Stimulated activated CD4-positive, alpha-beta T cell treated with anti-CD3 and anti-CD28 coated beads, Interleukin-4, amount 100 ng/mL, for 48 hours (primary cell): ENCODE data around the gene NDUFAB1.
"Not testable (repeated sequence)": the region's sequence is repeated elsewhere in the genome, so short reads cannot be mapped to it uniquely, and the experiment has no call there.

Experiments
- DNase-seq, 2 donors: peaks; one replicate each; pipeline ENCODE4 v3.0.0-alpha.2; 2020; ENCODE audit warnings: low read depth in 2 of 2

Gene NDUFAB1

DNA sequence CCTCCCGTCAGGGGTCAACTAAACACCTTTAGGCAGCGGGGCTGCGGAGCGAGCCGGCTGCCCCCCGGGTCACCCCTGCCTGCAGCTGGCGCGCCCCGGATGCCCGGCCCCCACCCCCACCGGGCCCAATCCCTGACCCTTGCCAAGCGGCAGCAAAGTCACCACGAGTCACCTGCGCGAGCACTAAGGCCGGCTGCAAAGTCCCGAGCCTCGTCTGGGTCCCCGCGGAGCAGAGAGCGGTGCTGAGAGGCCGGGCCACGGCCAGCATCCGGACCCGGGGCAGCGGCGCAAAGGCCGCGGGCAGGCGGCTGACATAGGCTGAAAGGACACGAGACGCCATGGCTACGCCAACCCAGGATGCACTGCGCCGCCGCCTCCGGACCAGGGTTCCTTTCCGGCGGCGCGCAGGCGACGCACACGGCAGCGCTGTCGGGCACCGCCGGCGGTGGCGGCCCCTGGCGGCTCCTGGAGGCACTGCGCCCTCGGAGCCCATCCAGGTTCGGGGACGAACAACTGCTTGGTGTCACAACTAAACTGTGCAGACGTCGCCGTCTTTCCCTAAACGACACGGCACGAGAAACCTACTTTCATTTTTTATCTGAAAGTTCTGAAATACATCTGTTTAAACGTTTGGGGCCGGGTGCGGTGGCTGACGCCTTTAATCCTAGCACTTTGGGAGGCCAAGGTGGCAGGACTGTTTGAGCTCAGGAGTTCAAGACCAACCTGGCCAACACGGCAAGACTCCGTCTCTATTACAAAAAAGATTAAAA, at the start of gene NDUFAB1:
Gene NDUFAB1 (minus strand): TSS at position 366 of the 770 bp plus-strand sequence. CDS start 26 bp downstream, at position 340.
- DNase-seq = peak; percentile 84 to 90

DNA sequence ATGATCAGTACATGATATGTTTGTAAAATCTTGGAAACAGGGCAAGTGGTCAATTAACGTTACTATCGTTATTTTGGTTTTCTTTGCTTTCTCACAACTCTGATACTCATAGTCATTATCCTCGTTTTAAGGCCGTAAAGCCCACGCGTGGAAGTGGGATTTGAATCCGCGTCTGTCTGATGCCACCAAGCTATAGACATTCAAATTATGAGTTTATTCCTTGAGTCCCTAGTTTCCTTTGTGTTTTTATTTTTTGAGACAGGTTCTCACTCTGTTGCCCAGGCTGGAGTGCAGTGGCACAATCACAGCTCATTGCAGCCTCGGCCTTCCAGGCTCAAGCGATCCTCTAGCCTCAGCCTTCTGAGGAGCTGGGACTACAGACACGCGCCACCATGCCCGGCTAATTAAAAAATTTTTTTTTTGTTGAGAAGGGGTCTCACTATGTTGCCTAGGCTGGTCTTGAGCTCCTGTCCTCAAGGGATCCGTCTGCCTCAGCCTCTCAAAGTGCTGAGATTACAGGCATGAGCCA, 46.2 kb upstream of the NDUFAB1 start:
- DNase-seq = no peak

DNA sequence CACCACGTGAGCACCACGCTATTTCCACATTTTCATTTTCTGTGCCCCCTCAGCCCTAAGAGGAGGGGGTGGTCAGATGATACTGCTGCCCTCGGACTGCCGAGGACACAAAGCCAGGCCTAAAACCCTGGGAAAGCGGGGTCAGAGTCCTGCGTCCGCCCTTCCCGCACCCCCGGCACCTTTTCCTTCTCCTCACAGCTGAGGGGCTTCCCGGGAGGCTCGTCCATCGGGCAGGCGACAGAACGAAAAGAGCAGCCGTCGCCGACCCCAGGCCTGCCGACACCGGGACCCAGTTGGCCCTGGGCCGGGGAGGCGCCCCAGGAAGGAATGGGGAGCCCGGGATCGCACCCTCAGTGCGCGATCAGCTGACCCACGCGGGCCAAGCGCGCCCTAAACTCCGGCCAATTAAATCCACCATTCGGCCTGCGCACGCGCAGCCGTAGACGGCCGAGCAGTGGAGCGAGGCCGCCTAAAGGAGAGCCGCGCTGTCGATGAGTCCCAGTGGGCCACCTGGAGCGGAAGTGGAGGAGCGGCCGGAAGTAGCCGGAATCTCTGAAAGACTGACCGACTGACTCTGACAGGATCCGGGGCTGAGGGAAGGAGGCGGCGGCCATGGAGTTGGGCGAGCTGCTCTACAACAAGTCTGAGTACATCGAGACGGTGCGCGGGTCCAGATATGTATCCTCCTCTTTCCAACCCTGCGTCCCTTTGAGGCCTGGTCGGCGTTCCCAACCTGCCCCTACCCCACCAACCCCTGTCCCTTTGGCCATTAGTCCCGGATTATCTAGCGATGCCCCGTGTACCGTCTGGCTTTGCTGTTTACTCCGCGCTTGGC, 45.0 kb upstream of the NDUFAB1 start, which contains the start of the genes DCTN5 and PALB2:
Gene DCTN5 (plus strand): TSS at position 536 of the 835 bp plus-strand sequence. CDS start 77 bp downstream, at position 613.
Gene PALB2 (minus strand): TSS at position 380 of the 835 bp plus-strand sequence. CDS start 153 bp downstream, at position 227.
- peak; percentile 83 to 89 for DNase-seq

DNA sequence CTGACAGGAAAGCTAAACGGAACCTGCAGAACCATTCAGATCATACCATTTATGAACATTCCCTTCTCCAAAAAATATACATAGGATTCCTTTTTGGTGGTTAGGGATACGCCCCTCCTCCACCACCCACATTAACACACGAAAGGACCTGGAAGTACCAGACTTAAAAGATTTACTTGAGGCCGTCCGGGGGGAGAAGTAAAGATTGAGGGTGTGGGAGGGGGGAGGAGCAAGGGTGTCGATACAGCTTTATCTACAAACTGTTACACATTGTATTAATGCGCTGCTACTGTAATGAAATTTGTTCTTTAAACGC, 44.5 kb upstream of the NDUFAB1 start:
- DNase-seq = no peak

DNA sequence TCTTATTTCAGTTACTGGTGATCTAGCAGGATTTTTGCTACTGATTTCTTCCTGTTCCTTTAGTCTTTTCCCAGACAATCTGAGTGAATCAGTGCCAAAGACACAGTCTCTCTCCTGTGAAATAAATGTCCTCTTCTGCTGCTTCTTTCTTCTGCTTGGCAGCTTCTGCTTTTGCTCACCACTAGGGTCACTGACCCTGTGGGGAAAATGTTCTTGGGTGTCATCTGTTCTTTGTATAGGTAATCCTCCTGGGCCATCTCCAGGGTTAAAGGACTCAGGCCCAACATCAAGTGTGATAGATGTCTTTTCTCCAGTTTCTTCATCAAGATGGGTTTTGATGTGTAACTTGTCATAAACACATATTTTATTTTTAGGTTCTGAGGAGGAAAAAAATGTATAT, 39.8 kb upstream of the NDUFAB1 start:
- no peak for DNase-seq

DNA sequence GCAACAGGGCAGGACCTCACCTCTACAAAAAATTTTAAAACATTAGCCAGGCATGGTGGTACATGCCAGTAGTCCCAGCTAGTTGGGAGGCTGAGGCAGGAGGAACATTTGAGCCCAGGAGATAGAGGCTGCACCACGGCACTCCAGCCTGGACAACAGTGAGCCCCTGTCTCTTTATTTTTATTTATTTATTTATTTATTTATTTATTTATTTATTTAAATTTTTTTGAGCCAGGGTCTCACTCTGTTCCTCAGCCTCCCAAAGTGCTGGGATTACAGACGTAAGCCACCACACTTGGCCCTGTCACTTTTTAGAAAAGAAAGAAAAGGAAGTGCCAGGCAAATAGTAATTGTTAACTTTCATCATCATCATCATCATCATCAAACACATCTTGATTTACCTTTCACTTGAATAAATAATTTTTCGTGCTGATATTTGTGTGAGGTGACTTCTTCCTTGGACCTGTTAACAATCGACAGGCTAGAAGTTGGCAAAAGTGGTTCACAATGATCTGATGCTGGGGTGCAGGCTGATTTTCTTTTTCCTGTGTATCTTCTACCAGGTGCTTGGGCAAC, 38.4 kb upstream of the NDUFAB1 start:
- no peak for DNase-seq

DNA sequence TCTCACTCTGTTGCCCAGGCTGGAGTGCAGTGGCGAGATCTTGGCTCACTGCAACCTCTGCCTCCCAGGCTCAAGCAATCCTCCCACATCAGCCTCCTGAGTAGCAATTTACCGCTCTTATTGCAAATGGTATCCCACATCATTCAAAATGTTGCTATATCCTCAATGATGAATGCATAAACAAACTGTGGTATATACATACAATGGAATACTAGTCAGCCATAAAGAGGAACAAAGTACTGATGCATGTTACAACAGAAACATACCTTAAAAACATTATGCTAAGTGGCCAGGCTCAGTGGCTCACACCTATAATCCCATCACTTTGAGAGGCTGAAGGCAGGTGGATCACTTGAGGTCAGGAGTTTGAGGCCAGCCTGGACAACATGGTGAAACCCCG, 35.8 kb upstream of the NDUFAB1 start:
- DNase-seq = not testable (repeated sequence)

DNA sequence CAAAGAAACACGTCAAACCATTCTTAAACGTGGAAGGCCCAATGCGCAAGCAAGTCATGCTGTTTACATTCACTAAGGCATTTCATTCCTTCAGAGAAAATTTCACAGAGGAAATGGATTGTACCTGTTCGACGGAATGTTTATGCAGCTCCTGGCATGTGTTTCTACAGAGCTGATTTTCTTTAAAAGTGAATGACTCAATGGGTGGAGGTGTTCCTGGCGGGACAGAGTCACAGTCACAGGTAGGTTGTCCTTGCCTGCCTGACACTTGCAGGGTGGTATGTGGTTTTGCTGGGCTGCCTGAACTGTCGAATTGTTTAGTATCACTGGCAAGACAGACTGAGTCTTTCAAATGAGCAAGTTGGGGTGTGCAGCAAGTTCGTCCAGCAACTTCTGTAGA, 33.4 kb upstream of the NDUFAB1 start:
- DNase-seq = no peak

DNA sequence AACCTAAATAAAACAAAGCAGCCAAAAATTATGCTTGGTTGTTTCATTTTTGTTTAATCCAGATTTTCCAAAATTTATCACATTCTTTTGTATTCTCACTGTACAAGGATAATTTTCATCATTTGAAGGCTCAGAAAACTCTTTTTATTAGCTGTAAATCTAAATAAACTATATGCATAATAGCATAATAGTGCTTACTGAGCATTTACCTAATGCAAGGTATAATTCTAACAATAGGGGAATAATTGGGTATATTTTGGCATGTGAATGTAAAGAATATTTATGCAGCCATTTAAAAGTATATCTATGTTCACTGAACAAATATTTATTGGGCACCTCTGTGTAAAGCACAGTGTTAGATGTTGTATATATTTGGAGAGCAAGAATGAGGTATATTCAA, 28.0 kb upstream of the NDUFAB1 start:
- DNase-seq = no peak

DNA sequence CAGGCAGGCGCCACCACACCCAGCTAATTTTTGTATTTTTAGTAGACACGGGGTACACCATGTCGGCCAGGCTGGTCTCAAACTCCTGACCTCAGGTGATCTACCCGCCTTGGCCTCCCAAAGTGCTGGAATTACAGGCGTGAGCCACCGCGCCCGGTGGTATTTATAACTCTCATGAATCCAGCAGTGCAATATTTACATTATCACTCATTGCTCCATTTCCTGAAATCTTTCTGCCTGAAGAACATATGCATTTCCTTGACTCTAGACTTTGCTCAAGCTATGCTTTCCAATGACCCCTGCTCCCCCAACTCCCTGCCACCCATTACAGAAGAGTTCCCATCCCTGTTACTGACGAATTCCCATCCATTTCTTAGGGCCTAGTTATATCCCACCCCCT, 19.7 kb upstream of the NDUFAB1 start:
- DNase-seq = no peak

DNA sequence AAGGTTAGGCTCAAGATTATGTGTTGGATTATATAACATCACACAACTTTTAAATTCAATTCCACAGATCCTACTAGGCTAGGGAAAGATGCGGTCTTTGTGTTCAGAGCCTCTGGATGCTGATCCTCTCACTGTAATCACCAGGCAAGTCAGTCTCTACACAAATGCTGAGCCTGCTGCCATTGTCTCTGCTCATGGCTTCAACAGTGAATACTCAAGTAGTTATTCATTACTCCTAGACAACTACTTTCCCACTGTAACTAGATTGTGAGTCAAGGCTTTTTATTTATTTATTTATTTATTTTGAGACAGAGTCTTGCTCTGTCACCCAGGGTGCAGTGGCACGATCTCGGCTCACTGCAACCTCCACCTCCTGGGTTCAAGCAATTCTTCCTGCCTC, 15.8 kb upstream of the NDUFAB1 start:
- DNase-seq = no peak

DNA sequence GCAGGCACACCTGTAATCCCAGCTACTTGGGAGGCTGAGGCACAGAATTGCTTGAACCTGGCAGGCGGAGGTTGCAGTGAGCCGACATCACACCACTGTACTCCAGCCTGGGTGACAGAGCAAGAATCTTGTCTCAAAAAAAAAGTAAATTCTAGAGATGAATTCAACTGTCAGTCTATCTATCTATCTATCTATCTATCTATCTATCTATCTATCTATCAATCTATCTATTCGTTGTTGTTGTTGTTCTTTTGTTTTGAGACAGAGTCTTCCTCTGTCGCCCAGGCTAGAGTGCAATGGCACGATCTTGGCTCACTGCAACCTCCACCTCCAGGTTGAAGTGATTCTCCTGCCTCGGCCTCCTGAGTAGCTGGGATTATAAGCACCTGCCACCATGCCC, 14.8 kb upstream of the NDUFAB1 start:
- not testable (repeated sequence) for DNase-seq

DNA sequence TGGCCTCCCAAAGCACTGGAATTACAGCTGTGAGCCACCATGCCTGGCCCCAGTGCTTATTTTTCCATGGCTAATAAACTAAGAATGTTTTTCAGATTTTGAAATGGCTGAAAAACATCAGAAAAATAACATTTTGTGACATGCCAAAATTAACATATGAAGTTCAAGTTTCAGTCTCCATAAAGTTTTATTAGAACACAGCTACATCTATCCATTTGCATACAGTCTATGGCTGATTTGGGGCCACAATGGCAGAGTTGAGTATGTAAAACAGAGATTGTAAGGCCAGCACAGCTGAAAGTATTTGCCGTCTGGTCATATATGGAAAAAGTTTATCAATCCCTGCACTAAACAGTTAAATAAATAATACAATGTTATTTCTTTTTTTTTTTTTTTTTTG, 13.8 kb upstream of the NDUFAB1 start:
- no peak for DNase-seq

DNA sequence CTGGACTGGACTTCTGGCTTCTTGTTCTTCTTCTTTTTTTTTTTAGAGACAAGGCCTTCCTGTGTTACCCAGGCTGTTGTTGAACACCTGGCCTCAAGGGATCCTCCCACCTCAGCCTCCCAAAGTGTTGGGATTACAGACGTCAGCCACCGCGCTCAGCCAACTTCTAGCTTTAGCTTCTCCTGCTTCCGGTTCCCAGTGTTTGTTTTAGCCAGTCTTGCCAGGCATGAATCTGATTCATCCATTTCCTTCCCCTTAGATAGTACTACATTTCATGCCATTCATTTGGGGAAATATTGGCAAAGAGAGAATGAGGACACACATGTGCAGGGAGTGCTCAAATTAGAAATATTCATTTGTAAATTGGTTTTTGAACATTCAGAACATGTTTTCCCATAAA, 12.1 kb upstream of the NDUFAB1 start:
- DNase-seq = no peak

DNA sequence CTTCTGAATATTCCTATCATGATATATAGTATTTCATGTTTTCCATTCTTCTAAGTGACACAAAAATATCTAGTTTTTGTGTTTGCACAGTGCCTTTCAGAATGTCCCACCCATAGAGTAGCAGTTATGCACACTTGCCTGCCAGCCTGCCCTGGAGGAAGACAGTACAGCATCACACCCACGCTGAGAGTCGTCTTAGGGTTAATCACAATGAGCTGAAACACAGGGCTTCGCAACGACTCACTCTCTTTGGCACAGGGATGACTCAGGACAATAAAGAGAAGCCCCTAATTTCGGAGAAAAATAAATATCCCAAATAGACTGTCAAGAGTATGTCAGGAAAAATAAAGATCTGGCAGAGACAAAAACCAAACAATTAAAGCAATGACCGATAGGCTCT, 11.6 kb upstream of the NDUFAB1 start:
- no peak for DNase-seq

DNA sequence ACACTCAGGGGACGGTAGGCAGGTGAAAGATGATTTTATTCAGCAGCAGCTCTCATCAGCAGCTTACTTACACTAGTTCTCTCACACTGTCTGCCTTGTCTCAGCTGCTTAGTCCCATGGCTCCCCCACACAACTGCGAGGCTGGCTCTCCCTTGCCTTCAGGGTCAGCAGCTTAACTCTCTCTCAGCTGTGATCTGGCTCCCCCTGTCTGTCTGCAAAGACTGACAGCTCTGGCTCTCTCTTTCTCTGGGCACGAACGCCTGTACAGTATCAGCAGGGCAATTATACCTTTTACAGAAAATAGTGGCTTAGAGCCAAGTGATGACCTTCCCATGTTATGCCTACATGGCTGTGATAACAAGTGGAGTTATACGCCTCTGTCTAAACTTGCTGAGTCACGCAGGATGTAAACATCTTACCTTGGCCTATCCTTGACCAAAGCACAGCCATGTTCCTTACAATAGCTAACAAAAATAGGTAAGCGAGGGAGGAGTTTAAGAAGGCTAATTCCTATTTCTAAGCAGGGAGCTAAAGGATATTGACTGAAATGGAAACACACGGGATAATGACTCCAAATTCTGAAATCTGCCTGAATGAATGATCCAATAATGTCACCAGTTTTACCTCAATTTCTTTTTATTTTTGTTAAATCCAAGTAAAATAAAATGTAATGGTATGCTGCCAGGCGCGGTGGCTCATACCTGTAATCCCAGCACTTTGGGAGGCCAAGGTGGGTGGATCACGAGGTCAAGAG, 1.1 kb upstream of the NDUFAB1 start:
- DNase-seq = no peak

DNA sequence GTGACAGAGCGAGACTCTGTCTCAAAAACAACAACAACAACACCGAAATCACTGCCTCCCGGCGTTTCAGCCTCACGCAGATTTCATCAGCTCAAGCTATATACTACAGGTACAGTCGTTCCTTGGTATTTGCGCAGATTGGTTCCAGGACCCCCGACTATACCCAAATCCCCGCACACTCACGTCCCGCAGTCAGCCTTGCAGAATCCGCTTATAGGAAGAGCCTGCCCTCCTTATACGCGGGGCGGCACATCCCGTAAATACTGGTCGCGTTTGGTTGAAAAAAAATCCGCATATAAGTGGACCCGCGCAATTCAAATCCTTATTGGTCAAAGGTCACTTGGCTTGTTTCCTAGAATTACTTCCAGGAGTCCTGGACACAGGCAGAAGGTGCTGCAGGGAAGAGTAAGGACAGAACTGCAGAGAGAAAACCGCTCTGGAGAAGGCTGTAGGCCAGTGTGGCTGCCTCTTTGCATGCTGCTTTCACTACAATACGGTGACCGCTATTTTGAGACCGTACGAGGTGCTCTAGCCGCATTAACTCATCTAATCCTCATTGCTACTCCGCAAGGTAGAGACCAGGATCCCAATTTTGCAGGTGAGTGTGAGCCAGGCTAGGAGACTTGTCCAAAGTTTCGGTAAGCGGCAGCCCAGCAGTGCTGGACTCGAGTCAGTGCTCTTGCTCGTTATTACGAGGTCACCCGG, 718 bp downstream of the NDUFAB1 start:
- DNase-seq = no peak

DNA sequence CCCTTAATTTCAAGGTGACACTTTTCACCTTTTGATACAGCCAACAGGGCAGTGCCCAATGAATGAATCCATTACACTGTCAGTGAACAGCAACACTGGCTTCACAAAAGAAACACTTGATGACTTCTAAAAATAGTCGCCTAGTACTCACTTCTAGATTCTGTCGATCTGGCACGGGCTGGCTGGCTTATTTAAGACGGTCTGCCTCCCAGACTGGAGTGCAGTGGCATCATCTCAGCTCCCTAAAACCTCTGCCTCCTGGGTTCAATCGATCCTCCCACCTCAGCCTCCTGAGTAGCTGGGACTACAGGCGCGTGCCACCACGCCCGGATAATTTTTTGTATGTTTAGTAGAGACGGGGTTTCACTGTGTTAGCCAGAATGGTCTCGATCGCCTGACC, 1.9 kb downstream of the NDUFAB1 start:
- DNase-seq = no peak

DNA sequence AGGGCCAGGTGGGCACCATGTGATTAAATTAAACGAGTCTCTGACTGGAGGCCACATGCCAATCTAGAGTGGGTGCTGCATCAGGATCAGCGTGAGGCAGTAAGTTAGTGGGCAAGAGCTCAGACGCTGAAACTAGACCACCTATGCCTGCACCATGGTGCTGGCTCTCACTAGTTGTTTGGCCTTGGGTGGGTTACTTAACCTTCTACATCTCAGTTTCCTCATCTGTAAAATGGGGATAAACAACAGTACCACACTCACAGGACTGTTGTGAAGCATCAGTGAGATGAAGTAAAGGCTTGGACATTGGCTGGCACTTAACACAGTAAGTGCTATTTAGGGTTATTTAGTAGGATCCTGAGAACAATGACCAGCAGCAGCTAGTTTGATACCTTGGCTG, 5.9 kb downstream of the NDUFAB1 start:
- DNase-seq = no peak

DNA sequence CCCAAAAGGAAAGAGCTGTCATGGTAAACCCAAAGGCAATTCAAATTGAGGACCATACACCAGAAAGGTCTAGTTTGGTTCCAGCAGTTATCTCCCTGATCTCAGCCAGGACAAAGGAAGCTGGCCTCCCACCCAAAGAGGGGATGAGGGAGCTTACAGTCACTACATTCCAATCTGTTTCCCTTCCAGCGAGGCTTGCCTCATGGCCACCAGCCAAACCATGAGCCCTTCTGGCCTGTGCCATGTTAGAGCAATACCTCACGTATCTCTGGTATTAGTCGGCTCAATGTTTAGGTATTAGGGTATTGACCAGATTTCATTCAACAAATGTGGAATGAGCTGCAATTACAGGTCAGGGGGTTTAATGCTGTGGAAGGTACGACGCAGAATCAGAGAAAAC, 8.4 kb downstream of the NDUFAB1 start:
- DNase-seq = no peak
